HG03520 (cell line): Measurements from ENCODE around the gene SPATA46.
A peak's percentile ranks its signal among the peaks of the same experiment; 100 is the strongest.

Experiments used
- ATAC-seq: cut with Tn5 transposase; IDR thresholded peaks from one replicate; pipeline ENCODE4 v1.9.1; 2021; ENCODE audit warnings: mild to moderate bottlenecking, moderate library complexity; ENCODE audit not compliant: unreplicated experiment

Gene SPATA46

GRCh38 chr1:162375463-162375862 is 1.2 kb downstream of the SPATA46 start:
- no peak for ATAC-seq

- no peak for ATAC-seq
These were observed 2.2 kb downstream of the SPATA46 start for GRCh38 chr1:162374406-162374805.

- no peak for ATAC-seq
These were observed 3.0 kb downstream of the SPATA46 start for GRCh38 chr1:162373541-162374260.

GRCh38 chr1:162373072-162373427 is 3.6 kb downstream of the SPATA46 start:
- ATAC-seq: no peak

GRCh38 chr1:162372159-162373071 is 4.2 kb downstream of the SPATA46 start:
- no peak for ATAC-seq

GRCh38 chr1:162371611-162372010 is 5.0 kb downstream of the SPATA46 start:
- ATAC-seq: no peak

- no peak for ATAC-seq
These were observed 5.9 kb downstream of the SPATA46 start for GRCh38 chr1:162370721-162371120.

- ATAC-seq: no peak
These were observed 6.5 kb downstream of the SPATA46 start for GRCh38 chr1:162370161-162370560.

GRCh38 chr1:162369571-162369970 is 7.1 kb downstream of the SPATA46 start:
- no peak for ATAC-seq

- no peak for ATAC-seq
These were observed 8.2 kb downstream of the SPATA46 start for GRCh38 chr1:162368451-162368850.

- no peak for ATAC-seq
These were observed 8.9 kb downstream of the SPATA46 start for GRCh38 chr1:162367772-162368171.

GRCh38 chr1:162367073-162367472 is 9.6 kb downstream of the SPATA46 start:
- no peak for ATAC-seq

GRCh38 chr1:162366671-162367070 is 10.0 kb downstream of the SPATA46 start:
- no peak for ATAC-seq

GRCh38 chr1:162366149-162366548 is 10.5 kb downstream of the SPATA46 start:
- no peak for ATAC-seq

GRCh38 chr1:162365284-162366020 is 11.2 kb downstream of the SPATA46 start:
- no peak for ATAC-seq

- ATAC-seq: no peak
These were observed 12.2 kb downstream of the SPATA46 start for GRCh38 chr1:162364498-162364897.

GRCh38 chr1:162363823-162364222 is 12.8 kb downstream of the SPATA46 start:
- no peak for ATAC-seq

- ATAC-seq: peak; percentile 22
These were observed 15.3 kb downstream of the SPATA46 start for GRCh38 chr1:162361349-162361748.

GRCh38 chr1:162360874-162361260 is 15.8 kb downstream of the SPATA46 start:
- ATAC-seq: no peak

- ATAC-seq: no peak
These were observed 16.3 kb downstream of the SPATA46 start for GRCh38 chr1:162360237-162360873.
